Activated gamma-delta T cell treated with Interleukin-2 at 50 U/mL for 16 hours (primary cell): ENCODE measurements around the gene PLCB1.
"Not testable (repeated sequence)": the region's sequence is repeated elsewhere in the genome, so short reads cannot be mapped to it uniquely, and the experiment has no call there.

ENCODE experiments used
- DNase-seq: peaks from one replicate; pipeline ENCODE4 v3.0.0-alpha.2; 2020

The PLCB1 gene

GRCh38 chr20:8131598-8132483 is at the start of gene PLCB1:
Gene PLCB1 (plus strand): TSS chr20:8132266. CDS start chr20:8132652, 386 bp downstream.
- peak; percentile 81 for DNase-seq

- no peak for DNase-seq
These were observed 49.1 kb upstream of the PLCB1 start for GRCh38 chr20:8082989-8083388.

GRCh38 chr20:8089668-8090067 is 42.4 kb upstream of the PLCB1 start:
- no peak for DNase-seq

- no peak for DNase-seq
These were observed 37.6 kb upstream of the PLCB1 start for GRCh38 chr20:8094415-8094818.

- DNase-seq: no peak
These were observed 37.2 kb upstream of the PLCB1 start for GRCh38 chr20:8094850-8095249.

- no peak for DNase-seq
These were observed 36.2 kb upstream of the PLCB1 start for GRCh38 chr20:8095648-8096572.

- DNase-seq: no peak
These were observed 34.8 kb upstream of the PLCB1 start for GRCh38 chr20:8097307-8097706.

- DNase-seq: no peak
These were observed 27.8 kb upstream of the PLCB1 start for GRCh38 chr20:8104252-8104651.

GRCh38 chr20:8114612-8115011 is 17.5 kb upstream of the PLCB1 start:
- not testable (repeated sequence) for DNase-seq

- no peak for DNase-seq
These were observed 16.6 kb upstream of the PLCB1 start for GRCh38 chr20:8115436-8115835.

- no peak for DNase-seq
These were observed 15.8 kb upstream of the PLCB1 start for GRCh38 chr20:8116067-8116811.

GRCh38 chr20:8117636-8118035 is 14.4 kb upstream of the PLCB1 start:
- DNase-seq: no peak

GRCh38 chr20:8118039-8118438 is 14.0 kb upstream of the PLCB1 start:
- DNase-seq: no peak

GRCh38 chr20:8118760-8119159 is 13.3 kb upstream of the PLCB1 start:
- no peak for DNase-seq

GRCh38 chr20:8121666-8122065 is 10.4 kb upstream of the PLCB1 start:
- no peak for DNase-seq

- no peak for DNase-seq
These were observed 7.4 kb upstream of the PLCB1 start for GRCh38 chr20:8124639-8125038.

- no peak for DNase-seq
These were observed 5.9 kb upstream of the PLCB1 start for GRCh38 chr20:8126181-8126580.

GRCh38 chr20:8126841-8127378 is 5.2 kb upstream of the PLCB1 start:
- DNase-seq: no peak

GRCh38 chr20:8127553-8128255 is 4.4 kb upstream of the PLCB1 start:
- no peak for DNase-seq

GRCh38 chr20:8128291-8129060 is 3.6 kb upstream of the PLCB1 start:
- no peak for DNase-seq
